NCI-H2227 (cell line): ENCODE results near the gene PRSS33.

Experiments
- DNase-seq: peaks from one replicate; lab custom pipeline; 2025; ENCODE audit not compliant: unreplicated experiment; lab: John Stamatoyannopoulos, UW

PRSS33 gene

DNA sequence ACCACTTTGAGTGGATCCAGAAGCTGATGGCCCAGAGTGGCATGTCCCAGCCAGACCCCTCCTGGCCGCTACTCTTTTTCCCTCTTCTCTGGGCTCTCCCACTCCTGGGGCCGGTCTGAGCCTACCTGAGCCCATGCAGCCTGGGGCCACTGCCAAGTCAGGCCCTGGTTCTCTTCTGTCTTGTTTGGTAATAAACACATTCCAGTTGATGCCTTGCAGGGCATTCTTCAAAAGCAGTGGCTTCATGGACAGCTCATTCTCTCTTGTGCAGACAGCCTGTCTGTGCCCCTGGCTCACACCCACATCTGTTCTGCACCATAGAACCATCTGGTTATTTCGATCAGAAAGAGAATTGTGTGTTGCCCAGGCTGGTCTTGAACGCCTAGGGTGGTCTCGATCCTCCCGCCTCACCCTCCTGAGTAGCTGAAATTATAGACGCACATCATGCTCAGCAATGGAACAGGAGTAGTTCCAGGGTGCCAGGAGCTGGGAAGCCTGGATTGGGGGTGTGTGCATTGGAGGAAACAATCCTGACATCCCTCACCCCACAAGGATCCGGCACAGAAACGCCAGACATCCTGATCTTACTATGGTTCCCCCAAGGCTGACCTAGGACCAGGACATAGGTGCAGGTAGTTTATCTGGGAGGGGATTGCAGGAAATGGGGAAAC is 34.3 kb upstream of the PRSS33 start:
- no peak for DNase-seq

DNA sequence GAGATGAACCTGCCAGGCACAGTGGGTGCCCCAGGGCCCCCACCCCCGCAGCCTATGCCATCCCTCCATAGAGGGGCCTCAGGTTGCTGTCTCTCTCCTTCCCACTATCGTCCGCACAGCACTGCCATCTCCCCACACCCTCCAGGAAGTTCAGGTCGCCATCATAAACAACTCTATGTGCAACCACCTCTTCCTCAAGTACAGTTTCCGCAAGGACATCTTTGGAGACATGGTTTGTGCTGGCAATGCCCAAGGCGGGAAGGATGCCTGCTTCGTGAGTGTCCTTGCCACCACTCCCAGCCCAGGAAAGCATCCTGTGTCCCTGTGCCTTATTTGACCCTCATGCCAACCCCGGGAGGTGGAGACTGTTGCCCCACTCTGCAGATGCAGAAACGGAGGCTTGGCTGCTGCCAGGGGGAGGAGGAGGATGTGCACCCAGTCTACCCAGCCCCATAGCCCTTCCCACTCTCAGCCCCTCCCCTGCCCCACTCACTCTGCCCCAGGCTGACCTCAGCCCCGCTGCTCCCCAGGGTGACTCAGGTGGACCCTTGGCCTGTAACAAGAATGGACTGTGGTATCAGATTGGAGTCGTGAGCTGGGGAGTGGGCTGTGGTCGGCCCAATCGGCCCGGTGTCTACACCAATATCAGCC is 33.6 kb upstream of the PRSS33 start:
- DNase-seq, result no peak

DNA sequence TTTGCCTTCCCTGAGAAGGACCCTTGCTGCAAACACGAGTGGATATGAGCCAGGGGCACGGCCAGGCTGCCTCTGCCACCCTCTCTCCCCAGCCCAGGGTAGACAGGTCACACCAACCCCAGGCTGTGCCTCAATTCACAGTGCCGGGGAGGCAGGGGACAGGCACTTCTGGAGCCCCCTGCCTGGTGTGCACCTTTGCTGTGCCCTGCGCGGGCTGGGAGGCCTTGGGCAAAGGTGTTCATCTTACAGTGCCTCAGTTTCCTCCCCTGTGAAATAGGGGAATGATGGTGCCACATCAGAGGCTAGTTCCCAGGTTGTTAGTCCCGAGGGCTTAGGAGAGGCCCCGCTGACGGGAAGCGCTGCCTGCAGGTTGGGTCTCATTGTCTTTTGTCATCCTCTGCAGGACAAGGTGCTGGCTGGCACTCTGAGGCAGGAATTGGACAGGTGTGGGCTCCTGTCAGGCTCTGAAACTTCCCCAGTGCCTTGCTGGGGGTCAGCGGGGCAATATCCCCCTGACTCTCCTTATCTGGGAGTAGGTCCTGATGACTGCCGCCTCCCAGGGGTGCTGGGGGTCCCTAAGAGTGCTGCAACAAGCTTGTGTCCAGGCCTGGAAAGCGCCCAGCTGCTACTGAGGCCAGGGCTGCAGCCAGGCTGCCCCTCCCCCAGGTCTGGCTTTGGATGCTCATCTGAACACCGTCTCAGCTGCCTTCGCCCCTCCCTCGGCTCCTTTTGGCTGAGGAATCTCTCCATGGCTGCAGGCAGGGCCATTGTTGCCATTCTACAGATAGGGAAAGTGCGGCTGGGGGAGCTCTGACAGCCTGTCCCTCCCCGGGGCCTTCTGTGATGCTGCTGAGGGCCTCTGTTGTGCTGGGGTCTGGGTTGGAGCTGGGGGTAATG is 32.8 kb upstream of the PRSS33 start:
- DNase-seq, result no peak

DNA sequence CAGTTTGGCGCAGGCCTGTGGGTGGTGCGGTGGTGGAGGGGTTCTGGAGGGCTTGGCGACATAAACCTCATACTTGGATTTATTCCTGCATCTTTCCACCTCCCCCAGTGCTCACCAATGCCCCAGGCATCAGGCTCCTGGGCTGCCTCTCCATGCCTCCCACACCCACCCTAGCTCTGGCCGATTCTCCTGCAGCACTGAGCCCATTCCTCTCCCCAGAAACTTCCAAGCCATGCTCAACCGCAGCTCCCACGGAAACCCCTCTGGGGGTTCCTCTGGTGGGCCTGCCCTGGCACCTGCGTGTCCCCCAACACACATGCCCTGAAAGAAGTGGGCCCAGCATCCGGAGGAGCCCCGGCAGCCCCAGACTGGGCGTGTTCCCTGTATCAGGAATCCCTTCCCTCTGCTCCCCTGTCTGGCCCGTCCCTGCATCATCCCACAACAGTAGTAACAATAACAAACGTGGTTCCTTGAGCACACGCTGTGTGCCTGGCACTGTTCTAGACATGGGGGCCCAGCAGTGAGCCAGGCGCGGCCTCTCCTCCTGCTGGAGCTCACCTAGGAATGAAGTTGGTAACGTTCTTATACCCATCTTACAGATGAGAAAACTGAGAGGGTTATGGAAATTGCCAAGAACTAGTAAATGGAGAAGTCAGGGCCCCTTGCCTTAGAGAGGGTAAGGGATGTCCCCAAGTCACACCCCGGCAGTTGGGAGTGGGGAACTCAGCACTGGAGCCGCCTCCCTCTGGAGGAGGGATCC is 32.0 kb upstream of the PRSS33 start:
- DNase-seq, result no peak

DNA sequence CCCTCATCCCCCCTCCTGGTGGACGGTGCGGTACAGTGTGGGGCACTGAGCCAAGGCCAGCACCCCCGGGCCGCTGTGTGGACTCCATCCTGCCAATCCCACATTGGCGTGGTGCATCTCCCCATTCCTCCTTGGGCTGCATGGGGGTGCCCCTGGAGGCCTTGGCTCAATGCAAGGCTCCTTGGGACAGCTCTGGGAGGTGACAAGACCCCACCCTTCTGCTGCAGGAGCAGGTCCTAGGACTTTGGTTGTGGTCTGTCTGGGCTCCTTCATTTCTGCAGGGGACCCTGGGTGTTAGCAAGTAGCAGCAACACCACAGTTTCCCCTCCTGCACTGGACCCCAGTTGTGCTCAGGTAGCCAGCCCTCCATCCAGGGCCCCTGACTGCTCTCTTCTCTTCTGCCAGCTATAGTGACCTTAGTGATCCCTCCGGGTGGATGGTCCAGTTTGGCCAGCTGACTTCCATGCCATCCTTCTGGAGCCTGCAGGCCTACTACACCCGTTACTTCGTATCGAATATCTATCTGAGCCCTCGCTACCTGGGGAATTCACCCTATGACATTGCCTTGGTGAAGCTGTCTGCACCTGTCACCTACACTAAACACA is 31.0 kb upstream of the PRSS33 start:
- no peak for DNase-seq

DNA sequence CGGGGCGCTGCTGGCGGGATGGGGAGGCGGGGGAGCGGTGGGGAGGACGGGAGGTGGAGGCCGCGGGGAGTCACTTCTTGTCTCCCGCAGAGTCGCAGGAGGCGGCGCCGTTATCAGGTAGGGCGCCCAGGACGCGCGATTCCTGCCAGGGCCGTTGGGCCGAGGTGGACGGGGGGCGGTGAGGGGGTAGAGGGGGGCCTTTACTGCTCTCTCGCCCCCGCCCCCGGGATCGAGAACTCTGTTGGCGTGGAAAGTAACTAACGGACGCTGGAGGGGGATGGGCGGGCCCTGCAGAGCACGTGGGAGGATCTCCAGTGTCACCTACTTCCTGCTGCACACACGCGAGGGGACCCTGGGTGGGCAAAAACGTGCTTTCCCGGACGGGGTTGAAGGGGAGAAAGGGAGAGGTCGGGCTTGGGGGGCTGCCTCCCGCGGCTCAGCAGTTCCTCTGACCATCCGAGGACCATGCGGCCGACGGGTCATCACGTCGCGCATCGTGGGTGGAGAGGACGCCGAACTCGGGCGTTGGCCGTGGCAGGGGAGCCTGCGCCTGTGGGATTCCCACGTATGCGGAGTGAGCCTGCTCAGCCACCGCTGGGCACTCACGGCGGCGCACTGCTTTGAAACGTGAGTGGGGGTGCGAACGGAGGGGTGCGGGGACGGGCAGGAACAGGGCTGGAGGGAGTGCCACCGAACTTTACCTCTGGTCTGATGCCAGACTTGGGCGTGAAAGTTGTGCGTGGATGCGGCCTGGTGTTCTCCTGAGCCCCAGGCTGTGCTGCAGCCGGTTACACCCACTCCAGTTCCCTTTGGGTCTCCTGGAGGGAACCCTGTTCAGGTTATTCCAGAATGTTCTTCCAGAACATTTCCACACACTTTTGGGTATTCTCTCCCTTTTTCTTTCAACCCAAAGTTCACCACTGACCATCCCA is 30.2 kb upstream of the PRSS33 start:
- DNase-seq, result no peak

DNA sequence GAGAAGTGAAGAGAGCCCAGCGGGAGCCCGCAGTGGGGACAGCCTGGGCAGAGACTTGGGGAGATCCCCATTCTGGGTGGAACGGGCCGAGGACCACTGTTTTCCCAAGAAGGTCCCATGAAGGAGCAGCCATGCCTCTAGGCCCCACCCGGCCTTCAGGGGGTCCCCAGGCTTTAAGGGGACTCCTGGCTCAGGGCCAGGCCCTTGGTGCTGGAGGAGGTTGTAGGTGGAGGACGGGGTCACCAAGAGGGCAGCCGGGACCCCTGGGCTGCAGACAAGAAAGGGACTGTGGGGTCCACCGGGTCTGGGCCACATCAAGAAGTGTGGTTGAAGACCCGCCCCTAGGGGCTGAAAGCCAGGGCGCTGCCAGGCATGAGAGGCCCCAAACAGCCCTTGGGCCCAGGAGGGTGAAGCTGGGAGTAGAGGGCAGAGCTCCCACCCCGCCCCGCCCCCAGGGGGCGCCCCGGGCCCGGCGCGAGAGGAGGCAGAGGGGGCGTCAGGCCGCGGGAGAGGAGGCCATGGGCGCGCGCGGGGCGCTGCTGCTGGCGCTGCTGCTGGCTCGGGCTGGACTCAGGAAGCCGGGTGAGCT is 29.5 kb upstream of the PRSS33 start, which contains the start of gene PRSS21:
PRSS21 (plus strand) TSS at position 487 of the 589 bp plus-strand sequence; CDS start at position 519, 32 bp downstream.
- no peak for DNase-seq

DNA sequence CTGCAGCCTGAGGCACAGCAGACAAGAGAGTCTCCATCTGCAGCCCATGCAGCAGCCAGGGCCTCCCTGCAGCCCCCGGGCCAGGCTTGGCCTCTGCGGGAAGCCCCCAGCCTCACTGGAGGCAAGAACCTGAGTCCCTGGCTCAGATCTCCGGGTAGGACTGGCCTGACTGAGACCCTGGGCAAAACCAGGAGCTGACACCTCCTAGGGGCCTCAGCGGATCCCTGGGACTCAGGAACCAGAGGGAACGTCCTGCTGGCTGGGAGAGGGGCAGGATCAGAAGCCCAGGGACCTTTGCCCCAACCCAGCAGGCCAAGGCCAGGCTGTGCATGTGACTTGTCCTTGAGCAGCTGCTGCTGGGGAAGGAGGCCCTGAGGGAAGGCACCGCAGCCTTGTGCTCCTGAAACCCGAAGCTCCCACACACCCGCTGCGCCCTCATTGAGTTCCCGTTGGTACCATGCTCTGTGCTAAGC is 28.0 kb upstream of the PRSS33 start:
- no peak for DNase-seq

DNA sequence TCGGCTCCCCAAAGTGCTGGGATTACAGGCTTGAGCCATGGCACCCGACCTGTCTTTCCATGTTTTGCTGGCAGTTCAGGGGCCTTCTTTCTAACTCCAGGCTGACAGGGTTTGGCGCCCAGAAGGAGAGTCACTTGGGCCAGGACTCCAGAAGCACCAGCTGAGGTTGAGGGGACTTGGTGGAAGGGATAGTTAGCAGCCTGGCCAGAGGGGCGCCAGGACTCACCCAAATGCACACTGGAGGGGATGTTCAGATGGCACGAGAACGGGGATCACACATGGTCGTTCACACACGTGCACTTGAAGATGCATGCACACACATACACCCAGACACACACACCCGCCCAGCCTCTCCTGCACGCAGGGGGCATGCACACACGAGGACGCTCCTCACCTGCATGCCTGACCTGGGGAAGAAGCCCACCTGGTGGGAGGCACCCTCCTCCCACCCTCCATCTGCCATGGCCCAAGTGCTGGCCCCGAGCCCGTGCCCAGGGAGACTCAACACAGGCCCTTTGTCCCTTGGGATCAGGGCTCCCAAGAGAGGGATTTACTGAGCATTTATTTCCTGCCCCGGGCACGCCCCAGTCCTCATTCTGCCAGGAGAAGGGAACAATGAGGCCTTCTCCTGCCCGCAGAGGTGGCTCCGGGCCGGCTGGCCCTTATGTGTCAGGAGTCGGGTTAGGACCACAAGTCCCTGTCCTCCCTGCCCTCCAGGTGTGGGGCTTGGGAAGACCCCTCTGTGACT is 27.4 kb upstream of the PRSS33 start:
- no peak for DNase-seq

DNA sequence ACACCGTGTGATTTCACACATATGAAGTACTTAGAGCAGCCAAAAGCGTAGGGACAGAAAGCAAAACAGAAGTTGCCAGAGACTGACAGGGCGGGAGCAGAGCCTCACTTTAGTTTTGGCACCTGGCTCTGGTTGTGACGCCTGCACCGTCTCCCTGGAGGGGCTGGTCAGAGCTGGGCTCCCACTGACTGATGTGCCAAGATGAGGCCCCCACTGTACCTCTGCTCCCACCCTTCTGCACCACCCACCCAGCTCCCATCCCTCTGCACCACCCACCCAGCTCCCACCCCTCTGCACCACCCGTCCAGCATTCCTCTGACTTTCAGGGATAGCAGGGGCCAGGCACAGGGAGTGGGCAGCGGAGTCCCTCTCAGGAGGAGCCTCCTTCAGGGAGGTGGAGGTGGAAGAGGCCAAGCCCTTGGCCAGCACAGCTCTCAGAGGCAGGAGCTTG is 26.4 kb upstream of the PRSS33 start:
- no peak for DNase-seq

DNA sequence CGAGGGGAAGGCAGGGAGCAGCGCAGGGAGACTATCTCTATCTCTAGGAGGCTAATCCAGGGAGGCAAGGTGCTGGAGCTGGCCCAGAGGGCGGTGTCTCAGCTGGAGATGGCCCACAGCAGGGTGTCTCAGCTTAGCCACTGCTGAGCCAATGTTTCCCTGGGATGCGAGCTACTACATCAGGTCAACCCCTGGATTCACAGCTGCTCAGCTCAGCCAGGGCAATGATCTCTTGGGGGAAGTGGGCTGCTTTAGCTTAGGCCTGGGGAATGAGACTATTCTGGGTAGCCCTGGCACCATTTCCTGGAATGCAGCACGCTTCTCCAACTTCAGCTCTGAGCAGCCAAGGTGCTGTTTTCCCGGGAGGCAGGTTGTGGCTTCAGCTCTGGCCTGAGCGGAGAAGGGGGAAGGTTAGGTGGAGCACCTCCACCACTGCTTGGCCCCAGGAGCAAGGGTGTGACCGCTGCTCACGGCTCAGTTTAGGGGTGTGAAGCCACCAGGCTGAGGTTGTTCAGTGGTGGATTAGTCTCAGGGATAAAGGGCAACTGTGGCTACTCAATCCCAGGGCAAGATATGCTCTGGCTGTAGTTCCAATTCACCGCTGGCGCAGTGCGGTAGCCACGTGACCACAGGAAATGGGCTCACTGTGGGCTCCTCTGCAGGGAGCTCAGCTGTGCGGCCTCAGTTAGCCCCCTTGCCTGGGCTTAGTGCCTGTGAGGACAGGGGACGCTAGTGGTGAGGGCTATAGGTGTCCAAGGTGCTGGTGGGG is 24.5 kb upstream of the PRSS33 start:
- no peak for DNase-seq

DNA sequence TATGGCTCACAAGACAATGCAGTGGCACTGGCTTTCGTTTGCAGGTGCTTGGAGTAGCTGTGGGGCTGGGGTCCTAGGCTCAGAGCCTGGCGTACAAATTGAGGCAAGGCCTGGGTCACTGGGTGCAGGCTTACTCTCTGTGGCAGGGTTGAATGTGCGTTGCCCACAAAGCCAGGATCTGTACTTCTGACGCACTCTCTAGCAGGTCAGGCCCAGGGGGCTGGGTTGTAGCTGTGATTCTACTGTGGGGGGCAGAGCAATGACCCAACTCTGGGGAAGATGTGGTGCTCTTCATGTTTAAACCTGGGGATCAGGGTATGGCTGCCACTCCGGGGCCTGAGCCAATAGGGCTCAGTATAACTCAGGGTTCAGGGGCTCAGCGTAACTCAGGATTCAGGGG is 23.3 kb upstream of the PRSS33 start:
- DNase-seq, result no peak

DNA sequence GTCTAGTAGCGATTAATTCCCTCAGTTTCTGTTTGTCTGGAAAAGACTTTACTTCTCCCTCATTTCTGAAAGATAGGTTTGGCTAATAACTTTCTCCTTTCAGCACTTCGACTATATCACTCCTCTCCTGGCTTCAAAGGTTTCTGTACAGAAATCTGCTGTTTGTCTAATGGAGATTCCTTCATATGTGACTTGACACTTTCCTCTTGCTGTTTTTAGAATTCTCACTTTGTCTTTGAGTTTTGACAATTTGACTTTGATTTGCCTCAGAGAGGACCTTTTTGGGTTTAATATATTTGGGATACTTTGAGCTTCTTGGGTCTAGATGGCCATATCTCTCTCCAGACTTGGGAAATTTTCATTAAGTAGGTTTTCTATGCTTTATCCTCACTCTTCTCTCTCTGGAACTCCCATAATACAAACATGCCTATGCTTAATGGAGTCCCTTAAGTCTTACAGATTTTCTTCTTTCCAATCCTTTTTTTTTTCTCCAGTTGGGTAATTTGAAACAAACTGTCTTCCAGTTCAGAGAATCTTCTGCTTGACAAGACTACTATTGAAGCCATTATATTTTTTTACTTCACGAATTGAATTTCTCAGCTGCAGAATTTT is 21.9 kb upstream of the PRSS33 start:
- DNase-seq, result no peak

DNA sequence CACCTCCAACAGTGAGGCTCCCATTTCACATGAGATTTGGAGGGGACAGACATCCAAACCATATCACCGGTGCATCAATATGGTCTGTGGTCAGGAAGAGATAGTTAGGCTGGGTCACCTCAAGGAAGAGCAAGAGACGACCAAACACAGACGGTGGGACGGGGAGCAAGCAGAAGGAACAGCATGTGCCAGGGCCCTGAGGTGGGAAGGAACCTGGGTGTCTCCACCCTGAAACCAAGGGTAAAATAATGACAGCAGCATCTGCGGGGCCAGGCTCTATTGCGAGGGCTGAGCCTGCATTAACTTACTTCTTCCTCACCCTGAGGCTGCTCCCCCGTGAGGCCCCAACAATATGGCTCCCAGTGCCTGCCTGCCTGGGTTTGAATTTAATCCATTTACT is 20.8 kb upstream of the PRSS33 start:
- no peak for DNase-seq

DNA sequence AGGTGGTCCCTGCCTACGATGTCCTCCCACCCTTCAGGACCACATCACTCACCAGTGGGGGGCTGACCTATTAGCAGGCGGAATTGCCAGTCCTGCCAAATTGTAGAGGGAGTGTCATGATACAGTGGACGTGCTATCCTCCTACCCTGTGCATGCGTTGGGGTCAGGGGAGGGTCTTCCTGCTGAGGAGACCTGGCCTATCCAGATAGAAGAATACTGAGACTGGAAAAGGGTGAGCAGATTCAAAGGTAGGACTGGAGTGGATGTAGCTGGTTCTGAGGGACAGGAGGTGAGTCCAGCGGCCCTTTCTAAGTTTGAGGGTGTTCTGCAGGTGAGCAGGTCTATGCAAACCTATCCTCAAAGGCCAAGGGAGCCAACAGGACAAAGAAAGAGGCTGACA is 18.9 kb upstream of the PRSS33 start:
- no peak for DNase-seq

DNA sequence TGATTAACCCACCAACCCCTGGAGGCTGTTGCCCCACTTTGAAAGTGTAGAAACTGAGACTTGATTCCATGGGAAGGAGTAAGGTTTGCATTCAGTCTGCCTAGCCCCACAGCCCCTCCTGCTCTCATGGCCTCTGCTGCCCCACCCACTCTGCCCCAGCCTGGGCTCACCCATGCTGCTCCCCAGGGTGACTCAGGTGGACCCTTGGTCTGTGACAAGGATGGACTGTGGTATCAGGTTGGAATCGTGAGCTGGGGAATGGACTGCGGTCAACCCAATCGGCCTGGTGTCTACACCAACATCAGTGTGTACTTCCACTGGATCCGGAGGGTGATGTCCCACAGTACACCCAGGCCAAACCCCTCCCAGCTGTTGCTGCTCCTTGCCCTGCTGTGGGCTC is 17.4 kb upstream of the PRSS33 start:
- DNase-seq, result no peak

DNA sequence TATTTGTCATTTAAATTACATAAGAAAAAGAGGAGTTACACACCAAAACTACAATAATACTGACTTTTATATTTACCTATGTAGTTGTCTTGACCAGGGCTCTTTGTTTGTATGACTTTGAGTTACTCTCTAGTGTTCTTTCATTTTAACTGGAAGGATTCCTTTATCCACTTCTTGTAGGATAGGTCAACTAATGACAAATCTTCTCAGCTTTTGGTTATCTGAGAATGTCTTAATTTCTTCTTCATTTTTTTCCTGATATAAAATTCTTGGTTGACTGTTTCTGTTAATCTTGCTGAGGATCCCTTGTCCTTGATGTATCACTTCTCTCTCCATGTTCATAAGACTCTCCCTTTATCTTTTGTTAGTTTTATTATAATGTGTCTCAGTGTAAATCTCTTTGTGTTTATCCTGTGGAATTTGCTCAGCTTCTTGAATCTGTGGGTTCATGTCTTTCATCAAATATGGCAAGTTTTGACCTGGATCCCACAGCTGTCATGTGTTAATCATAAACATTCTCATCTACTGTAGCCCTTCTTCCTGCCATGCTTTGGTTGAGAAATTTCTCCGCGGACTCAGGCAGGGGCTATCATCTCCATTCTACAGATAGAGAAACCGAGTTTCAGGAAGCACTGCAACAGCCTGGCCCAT is 16.3 kb upstream of the PRSS33 start:
- no peak for DNase-seq
